Panc1 (cell line): ENCODE measurements around the gene DIAPH3.

ENCODE experiments used
- TF ChIP-seq, protein P1 (sequence below): fragments of 450-650 bp; IDR thresholded peaks from 2 replicates; pipeline ENCODE4 v1.5.1; 2017; ENCODE audit warnings: mild to moderate bottlenecking
- TF ChIP-seq, protein P2 (sequence below), 2 experiments: IDR thresholded peaks; 2 replicates each; pipeline ENCODE4 v1.6.1; 2011 to 2012; ENCODE audit warnings: low read depth in 2 of 2, control low read depth in 1 of 2, low read length in 1 of 2, mild to moderate bottlenecking in 1 of 2, moderate library complexity in 1 of 2; ENCODE audit not compliant: insufficient read depth in 1 of 2

- TF ChIP-seq, protein P1, sequence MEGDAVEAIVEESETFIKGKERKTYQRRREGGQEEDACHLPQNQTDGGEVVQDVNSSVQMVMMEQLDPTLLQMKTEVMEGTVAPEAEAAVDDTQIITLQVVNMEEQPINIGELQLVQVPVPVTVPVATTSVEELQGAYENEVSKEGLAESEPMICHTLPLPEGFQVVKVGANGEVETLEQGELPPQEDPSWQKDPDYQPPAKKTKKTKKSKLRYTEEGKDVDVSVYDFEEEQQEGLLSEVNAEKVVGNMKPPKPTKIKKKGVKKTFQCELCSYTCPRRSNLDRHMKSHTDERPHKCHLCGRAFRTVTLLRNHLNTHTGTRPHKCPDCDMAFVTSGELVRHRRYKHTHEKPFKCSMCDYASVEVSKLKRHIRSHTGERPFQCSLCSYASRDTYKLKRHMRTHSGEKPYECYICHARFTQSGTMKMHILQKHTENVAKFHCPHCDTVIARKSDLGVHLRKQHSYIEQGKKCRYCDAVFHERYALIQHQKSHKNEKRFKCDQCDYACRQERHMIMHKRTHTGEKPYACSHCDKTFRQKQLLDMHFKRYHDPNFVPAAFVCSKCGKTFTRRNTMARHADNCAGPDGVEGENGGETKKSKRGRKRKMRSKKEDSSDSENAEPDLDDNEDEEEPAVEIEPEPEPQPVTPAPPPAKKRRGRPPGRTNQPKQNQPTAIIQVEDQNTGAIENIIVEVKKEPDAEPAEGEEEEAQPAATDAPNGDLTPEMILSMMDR, result no peak
- TF ChIP-seq, protein P2, sequence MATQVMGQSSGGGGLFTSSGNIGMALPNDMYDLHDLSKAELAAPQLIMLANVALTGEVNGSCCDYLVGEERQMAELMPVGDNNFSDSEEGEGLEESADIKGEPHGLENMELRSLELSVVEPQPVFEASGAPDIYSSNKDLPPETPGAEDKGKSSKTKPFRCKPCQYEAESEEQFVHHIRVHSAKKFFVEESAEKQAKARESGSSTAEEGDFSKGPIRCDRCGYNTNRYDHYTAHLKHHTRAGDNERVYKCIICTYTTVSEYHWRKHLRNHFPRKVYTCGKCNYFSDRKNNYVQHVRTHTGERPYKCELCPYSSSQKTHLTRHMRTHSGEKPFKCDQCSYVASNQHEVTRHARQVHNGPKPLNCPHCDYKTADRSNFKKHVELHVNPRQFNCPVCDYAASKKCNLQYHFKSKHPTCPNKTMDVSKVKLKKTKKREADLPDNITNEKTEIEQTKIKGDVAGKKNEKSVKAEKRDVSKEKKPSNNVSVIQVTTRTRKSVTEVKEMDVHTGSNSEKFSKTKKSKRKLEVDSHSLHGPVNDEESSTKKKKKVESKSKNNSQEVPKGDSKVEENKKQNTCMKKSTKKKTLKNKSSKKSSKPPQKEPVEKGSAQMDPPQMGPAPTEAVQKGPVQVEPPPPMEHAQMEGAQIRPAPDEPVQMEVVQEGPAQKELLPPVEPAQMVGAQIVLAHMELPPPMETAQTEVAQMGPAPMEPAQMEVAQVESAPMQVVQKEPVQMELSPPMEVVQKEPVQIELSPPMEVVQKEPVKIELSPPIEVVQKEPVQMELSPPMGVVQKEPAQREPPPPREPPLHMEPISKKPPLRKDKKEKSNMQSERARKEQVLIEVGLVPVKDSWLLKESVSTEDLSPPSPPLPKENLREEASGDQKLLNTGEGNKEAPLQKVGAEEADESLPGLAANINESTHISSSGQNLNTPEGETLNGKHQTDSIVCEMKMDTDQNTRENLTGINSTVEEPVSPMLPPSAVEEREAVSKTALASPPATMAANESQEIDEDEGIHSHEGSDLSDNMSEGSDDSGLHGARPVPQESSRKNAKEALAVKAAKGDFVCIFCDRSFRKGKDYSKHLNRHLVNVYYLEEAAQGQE (IDR thresholded peaks at IDR 0.05; ENCODE audit: insufficient read depth in 1 of 2, low read depth in 2 of 2, low read length in 1 of 2), result no peak
Measured at GRCh38 chr13:59635589-59635988, 528.1 kb downstream of the DIAPH3 start.
